GM12891 (cell line): ENCODE results near the gene DNAH10.

Experiments used
- POLR2A ChIP-seq: IDR thresholded peaks from 2 replicates; pipeline ENCODE4 v1.6.1; 2011; ENCODE audit warnings: low read depth, low read length, control low read depth
- SPI1 ChIP-seq: IDR thresholded peaks from 2 replicates; pipeline ENCODE4 v1.6.1; 2011; ENCODE audit warnings: low read depth, low read length, control low read depth

GRCh38 chr12:123891516-123892179 lies 129.5 kb downstream of the DNAH10 start:
- TF ChIP-seq POLR2A (no peak), SPI1 (no peak)
